ENCODE measurements around the gene OR56A4.
"Not testable (repeated sequence)": the region's sequence is repeated elsewhere in the genome, so short reads cannot be mapped to it uniquely, and the experiment has no call there.

OR56A4 gene

DNA sequence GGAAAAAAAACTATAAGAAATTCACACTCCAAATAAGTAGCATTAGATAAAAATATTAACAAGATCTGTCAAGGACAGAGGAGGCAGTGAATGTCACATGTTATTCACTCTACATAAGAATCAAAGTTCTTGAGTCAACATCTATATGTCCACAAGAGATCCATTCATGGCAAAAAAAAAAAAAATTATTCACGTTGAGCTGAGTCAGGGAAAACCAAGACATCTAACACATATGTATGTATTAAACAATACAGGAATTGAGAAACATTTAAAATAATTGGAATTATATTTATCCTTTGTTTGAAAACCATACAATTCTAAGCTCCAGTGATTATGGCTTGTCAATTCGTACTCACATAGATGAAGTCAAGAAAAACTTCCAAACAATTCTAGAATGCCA is 39.8 kb downstream of the OR56A4 start:
- H3K27ac ChIP-seq, result no peak overlapping the region
- TF ChIP-seq, protein P1, sequence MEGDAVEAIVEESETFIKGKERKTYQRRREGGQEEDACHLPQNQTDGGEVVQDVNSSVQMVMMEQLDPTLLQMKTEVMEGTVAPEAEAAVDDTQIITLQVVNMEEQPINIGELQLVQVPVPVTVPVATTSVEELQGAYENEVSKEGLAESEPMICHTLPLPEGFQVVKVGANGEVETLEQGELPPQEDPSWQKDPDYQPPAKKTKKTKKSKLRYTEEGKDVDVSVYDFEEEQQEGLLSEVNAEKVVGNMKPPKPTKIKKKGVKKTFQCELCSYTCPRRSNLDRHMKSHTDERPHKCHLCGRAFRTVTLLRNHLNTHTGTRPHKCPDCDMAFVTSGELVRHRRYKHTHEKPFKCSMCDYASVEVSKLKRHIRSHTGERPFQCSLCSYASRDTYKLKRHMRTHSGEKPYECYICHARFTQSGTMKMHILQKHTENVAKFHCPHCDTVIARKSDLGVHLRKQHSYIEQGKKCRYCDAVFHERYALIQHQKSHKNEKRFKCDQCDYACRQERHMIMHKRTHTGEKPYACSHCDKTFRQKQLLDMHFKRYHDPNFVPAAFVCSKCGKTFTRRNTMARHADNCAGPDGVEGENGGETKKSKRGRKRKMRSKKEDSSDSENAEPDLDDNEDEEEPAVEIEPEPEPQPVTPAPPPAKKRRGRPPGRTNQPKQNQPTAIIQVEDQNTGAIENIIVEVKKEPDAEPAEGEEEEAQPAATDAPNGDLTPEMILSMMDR (conservative IDR thresholded peaks at IDR 0.05), result no peak
- TF ChIP-seq ZFX (IDR thresholded peaks at IDR 0.05), result no peak

DNA sequence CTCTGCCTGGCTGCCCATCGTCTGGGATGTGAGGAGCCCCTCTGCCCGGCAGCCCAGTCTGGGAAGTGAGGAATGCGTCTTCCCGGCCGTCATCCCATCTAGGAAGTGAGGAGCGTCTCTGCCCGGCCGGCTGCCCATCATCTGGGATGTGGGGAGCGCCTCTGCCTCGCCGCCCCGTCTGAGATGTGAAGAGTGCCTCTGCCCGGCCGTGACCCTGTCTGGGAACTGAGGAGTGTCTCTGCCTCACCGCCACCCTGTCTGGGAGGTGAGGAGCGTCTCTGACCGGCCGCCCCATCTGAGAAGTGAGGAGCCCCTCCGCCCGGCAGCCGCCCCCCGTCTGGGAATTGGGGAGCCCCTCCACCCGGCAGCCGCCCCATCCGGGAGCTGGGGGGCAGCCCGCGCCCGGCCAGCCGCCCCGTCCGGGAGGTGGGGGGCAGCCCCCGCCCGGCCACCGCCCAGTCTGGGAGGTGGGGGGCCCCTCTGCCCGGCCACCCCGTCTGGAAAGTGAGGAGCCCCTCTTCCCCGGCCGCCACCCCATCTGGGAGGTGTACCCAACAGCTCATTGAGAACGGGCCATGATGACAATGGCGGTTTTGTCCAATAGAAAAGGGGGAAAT is 45.9 kb downstream of the OR56A4 start:
- H3K27ac ChIP-seq, result not testable (repeated sequence)

DNA sequence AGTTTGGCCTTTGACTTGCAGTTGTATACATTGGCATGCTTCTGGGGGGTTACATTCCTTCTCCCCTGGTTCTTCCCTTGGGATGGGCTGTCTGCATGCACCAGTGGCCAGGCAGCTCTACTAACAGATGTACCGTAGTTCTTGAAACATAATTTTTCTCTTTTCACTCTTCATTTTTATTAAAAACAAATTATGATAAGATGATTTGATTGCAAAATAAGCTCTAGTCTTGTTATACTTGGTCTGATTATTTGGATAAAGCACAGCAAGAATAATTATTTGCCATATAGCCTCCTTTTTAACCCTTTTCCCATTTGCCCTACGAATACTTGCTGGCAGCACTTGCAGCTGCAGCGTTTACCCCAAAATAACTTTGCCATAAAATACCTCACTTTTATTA is 51.2 kb downstream of the OR56A4 start:
- no peak overlapping the region for H3K27ac ChIP-seq
- TF ChIP-seq, protein P1 (conservative IDR thresholded peaks at IDR 0.05), result no peak
- no peak for TF ChIP-seq ZFX (IDR thresholded peaks at IDR 0.05)

All from C4-2B (cell line).